HG03196 (cell line): ENCODE measurements around the gene CTDP1.
A peak's percentile ranks its signal among the peaks of the same experiment; 100 is the strongest.

Experiments
- ATAC-seq: cut with Tn5 transposase; IDR thresholded peaks from one replicate; pipeline ENCODE4 v1.9.1; 2021; ENCODE audit not compliant: unreplicated experiment

CTDP1 gene

DNA sequence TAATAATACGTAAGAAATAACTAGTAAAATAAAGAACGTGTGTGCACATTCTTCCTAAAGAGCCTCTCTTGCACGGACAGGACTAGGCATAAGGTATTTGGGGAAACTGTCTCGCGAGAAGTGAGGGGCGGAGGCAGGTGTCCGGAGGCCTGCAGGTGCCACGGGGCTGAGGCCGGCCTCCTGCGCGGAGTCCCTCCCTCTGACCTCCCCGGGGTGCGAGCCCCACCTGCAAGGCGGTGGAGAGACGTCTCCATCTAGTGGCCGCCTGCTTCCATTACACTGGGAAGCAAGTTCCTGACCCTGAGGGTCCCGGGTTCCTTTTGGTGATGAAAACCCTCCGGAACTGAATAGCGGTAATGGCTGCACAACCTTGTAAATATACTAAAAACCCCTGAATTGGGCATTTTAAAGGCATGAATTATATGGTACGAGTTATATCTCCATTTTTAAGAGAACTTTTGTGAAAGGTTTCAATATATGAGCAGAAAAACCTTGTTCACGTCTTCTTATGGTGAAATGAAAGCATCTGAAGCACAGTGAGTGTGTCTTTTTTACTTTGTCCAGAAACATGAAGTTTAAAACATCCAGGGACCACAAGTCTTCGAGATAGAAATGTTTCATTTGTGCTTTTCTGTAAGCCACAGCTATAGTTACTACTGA lies 35.5 kb upstream of the CTDP1 start:
- ATAC-seq, result peak; percentile 76

DNA sequence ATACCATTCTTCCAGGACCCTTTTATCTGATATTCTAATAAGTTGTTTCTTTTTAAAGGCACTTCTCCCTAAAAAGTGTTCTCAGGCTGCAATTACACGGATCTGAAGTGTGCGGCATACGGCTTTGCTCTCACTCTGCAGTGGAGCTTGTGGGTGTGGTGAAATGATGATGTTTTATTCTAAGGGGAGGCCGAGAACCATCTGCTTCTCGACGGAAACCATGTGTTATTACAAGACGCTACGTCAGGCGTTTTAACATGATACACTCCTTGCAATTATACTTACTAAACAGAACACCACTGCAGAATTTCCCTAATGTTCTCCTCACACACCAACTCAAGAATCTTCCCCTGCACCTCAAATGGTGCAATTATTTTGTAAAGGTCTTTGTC lies 34.9 kb upstream of the CTDP1 start:
- no peak for ATAC-seq

DNA sequence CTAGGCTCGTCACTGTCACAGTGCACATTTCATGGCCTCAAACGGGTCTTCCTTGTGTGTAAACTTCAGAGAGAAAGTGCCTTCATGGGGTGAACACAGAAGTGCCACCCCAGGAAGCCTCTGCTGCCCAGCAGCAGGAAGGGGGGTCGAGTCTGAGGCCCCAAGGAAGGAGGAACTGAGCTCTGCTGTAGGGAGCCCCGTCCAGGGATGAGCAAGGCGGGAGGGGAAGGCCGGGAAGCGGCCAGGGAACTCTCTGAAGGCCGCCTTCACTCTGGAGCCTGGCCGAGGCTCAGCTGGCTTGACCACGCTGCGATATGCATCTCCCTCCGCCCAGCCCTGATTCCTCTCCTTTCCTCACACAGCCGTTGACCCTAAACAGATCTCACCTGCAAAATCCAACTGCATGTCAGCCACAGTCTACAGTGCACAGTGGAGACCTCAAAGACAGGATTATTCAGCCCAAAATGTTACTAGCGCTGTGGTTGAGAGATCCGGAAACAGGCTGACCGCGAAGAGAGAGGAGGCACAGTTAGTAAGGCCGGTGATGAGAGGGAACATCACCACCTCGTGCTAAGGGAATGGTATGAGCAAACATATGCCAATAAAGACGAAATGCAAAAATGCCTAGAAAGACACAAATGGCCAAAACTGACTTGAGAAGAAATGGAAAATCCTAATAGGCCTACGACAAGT lies 34.2 kb upstream of the CTDP1 start:
- no peak for ATAC-seq

- no peak for ATAC-seq
These were observed 32.3 kb upstream of the CTDP1 start for GRCh38 chr18:79647307-79647706.

DNA sequence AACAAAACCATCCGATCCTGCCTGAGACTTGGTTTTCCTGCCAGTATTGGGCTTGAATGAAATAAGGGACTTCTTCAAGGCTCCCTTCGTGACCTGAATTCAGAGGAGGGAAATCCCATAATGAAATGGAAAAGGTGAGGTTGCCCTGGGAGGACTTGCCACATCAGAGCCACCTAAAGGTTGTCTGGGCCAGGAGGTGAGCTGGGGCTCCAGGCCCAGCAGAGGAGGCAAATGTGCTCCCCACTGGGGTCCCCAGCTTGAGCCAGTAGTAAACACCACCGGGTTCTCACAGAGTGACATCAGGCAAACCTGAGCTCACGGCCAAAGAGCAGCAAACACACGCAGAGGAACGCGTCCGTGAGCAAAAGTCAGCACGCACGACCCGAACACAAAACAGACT lies 28.6 kb upstream of the CTDP1 start:
- ATAC-seq, result no peak

GRCh38 chr18:79657342-79657996 lies 22.1 kb upstream of the CTDP1 start:
- no peak for ATAC-seq

- no peak for ATAC-seq
These were observed 21.2 kb upstream of the CTDP1 start for GRCh38 chr18:79658366-79658765.

DNA sequence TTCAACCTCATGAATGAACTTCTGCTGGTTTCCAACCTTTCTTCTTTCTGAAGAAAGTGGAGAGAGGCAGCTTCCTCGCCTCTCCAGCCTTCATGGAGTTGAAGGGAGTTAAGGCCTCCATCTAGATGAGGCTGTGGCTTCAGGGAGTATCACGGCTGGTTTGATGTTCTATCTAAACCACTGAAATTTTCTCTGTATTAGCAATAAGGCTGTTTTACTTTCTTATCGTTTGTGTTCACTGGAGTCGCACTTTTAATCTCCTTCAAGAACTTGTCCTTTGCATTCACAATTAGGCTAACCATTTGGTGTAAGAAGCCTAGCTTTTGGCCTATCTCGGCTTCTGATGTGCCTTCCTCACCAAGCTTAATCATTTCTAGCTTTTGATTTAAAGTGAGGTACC lies 19.9 kb upstream of the CTDP1 start:
- no peak for ATAC-seq

- ATAC-seq, result no peak
These were observed 17.6 kb upstream of the CTDP1 start for GRCh38 chr18:79662034-79662433.

DNA sequence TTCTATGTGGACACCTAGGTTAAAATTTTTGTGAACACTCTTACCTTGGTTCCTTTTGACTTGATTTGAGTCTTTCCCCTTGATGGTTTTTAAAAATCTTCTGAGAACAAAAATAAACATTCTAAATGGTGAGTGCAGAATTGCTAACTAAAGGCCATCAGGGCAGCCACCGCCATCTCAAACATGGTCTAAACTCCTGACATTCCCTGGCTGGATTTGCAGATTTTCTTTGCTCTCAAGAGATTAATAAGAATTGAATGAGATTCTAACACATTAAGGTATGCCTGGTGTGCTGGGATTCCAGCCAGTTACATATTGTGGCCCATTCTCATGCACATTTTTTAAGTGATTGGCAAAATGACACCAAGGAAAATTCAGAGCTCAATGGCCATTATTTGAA lies 17.2 kb upstream of the CTDP1 start:
- no peak for ATAC-seq

GRCh38 chr18:79664525-79665125 lies 15.0 kb upstream of the CTDP1 start:
- no peak for ATAC-seq

DNA sequence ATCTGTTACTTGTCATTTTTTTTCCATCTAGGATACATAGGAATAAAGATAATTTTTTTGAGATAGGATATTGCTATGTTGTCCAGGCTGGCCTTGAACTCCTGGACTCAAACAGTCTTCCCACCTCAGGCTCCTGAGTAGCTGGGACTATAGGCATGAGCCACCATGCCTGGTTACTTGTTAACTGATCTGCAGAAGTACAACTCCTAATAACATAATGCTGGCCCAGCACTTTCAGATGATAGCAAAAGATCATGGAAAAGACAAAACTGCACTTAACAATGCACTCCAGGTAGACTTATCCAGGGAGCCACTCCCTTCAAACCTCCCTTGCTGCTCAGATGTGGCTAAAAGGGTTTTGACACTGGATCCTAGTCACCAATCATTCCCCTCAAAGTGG lies 11.4 kb upstream of the CTDP1 start:
- no peak for ATAC-seq

DNA sequence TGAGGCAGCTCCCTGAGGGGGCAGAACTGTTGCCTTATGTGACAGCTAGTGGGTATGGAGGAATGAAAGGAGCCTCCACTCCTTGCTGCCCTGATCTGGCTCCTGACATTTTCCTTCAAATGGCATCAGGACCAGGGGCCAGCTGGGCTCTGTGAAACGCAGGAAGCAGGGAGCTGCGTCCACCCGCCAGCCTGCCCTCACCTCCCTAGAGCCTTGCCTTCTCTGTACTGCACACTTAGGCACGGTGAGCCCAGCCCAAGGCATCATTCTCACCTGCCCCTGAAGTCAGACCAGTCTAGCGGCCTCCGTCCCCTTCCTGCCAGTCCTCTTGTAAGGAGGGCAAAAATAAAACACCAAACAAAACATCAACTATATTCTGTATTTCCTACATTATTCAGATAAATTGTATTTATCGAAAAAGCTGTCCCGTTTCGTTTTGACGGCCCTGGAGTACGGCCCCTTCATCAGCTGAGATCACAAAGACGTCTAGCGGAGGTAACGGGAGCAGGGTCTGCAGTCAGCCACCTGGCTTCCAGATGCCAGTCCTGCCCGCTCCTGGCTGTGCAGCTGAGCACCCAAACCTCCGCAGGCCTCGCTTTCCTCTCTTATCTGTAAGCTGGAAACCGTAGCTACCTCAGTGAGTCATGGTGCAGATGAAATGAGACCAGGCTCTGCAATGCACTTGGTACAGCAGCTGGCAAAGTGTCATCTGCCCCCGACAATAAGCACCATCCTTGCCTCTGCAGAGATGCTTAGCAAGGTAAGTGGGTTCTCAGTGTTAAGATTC lies 6.9 kb upstream of the CTDP1 start:
- no peak for ATAC-seq

DNA sequence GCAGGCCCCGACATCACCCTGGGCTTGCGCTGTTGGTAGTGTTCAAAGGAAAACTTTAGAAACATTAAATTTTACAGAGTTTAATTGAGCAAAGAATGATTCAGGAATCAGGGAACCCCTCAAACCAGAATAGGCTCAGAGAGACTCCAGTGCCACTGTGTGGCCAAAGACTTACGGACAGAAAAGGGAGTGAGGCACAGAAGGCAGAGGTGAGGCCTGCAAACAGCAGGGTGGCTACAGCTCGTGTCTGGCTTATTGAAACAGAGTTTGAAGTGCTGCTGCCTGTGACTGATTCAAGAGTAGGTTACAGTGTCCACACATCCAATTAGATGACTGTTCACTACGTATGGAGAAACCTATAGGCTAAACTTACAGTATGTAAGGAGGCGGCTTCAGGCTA lies 2.4 kb upstream of the CTDP1 start:
- no peak for ATAC-seq

DNA sequence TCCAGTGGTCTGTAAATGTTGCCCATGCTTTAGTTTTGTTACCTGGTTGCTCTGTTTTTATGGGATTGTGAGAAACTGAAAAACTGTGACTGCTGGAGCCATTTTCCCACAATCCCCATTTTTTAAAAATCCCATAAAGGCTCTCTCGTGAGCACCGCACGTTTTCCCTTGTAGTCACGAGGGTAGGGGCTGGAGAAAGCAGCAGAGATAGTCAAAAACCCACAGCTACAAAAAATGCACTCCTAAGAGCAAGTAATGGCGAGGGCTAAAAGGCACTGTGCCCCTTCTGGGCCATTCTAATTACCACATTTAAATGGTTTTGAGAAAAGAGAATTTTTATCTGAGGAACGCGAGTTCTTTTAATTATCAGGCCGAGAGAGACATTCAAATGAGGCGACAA lies 1.8 kb upstream of the CTDP1 start:
- no peak for ATAC-seq

GRCh38 chr18:79678665-79679551 lies 695 bp upstream of the CTDP1 start:
- peak; percentile 98 for ATAC-seq

- ATAC-seq, result peak; percentile 3
These were observed 687 bp downstream of the CTDP1 start for GRCh38 chr18:79680100-79680879.

- ATAC-seq, result no peak
These were observed 1.3 kb downstream of the CTDP1 start for GRCh38 chr18:79680891-79681339.
